ENCODE results near the gene RERE.

The RERE gene

DNA sequence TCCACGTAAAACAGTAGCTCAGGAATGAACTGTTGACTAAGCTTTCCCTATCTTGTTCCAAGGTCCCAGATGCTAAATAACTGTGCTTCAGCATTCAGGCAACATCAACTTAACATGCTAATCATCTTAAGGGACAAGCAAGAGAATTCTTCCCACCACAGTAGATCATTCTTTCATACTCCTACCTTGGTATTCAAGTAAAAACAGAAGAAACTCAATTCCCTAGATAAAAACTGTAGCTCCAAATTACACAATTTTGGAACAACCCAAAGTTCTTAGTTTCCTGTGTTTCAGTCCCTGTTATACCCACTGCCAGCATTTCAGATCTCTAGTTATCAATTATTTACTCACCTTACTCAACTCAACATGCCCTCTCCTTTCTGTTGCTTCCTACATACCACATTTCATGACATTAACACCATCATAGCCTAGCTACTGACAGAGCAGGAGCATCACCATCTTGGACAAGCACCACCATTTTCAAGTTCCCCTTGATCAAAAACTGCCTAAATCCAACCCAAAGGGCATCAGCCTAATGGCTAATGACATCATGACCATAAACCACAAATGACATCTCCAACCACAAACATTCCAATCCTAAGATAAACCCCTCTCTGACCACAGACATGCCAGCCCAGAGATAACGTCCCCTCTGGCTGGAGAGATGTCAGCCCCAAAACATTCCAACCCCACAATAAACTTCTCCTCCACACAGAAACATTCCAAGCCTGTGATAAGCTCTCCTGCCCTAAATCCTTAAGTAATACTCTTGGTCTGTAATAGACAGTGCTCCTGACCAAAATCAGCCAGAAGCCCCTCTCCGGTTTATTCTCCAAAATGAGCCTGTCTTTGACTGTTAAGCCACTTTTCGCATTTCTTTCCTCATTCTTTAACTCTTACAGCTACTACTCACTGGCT is 191.2 kb downstream of the RERE start (continued):
- TF ChIP-seq, protein P1, sequence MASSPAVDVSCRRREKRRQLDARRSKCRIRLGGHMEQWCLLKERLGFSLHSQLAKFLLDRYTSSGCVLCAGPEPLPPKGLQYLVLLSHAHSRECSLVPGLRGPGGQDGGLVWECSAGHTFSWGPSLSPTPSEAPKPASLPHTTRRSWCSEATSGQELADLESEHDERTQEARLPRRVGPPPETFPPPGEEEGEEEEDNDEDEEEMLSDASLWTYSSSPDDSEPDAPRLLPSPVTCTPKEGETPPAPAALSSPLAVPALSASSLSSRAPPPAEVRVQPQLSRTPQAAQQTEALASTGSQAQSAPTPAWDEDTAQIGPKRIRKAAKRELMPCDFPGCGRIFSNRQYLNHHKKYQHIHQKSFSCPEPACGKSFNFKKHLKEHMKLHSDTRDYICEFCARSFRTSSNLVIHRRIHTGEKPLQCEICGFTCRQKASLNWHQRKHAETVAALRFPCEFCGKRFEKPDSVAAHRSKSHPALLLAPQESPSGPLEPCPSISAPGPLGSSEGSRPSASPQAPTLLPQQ (tag by site-specific recombination; IDR thresholded peaks at IDR 0.05): peak; percentile 94
- peak; percentile 49; the same call in 1 of the 2 replicates for TF ChIP-seq ZNF146 (tag by site-specific recombination; IDR thresholded peaks at IDR 0.05)
- TF ChIP-seq GLI2 (tag by site-specific recombination; IDR thresholded peaks at IDR 0.05; ENCODE audit: borderline replicate concordance, low read depth): peak; percentile 71; the same call in 1 of the 2 replicates
- TF ChIP-seq ZNF654 (tag by site-specific recombination; IDR thresholded peaks at IDR 0.05; ENCODE audit: low read depth): no peak
- TF ChIP-seq ZNF548 (tag by site-specific recombination; IDR thresholded peaks at IDR 0.05): no peak
- TF ChIP-seq ZNF596 (tag by site-specific recombination; IDR thresholded peaks at IDR 0.05): no peak
- TF ChIP-seq ZNF501 (tag by site-specific recombination; IDR thresholded peaks at IDR 0.05): no peak
- TF ChIP-seq, protein P2, sequence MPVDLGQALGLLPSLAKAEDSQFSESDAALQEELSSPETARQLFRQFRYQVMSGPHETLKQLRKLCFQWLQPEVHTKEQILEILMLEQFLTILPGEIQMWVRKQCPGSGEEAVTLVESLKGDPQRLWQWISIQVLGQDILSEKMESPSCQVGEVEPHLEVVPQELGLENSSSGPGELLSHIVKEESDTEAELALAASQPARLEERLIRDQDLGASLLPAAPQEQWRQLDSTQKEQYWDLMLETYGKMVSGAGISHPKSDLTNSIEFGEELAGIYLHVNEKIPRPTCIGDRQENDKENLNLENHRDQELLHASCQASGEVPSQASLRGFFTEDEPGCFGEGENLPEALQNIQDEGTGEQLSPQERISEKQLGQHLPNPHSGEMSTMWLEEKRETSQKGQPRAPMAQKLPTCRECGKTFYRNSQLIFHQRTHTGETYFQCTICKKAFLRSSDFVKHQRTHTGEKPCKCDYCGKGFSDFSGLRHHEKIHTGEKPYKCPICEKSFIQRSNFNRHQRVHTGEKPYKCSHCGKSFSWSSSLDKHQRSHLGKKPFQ (tag by site-specific recombination; IDR thresholded peaks at IDR 0.05): 0 out of 2 replicates have a peak, but pooled peaks have one; percentile 12
- TF ChIP-seq ZEB2 (tag by site-specific recombination; IDR thresholded peaks at IDR 0.05): peak; percentile 99
- TF ChIP-seq ZNF843 (tag by site-specific recombination; IDR thresholded peaks at IDR 0.05): peak; percentile 98
- peak; percentile 79; the same call in 1 of the 2 replicates for TF ChIP-seq YY2 (tag by site-specific recombination; IDR thresholded peaks at IDR 0.05)
- TF ChIP-seq, protein P3, sequence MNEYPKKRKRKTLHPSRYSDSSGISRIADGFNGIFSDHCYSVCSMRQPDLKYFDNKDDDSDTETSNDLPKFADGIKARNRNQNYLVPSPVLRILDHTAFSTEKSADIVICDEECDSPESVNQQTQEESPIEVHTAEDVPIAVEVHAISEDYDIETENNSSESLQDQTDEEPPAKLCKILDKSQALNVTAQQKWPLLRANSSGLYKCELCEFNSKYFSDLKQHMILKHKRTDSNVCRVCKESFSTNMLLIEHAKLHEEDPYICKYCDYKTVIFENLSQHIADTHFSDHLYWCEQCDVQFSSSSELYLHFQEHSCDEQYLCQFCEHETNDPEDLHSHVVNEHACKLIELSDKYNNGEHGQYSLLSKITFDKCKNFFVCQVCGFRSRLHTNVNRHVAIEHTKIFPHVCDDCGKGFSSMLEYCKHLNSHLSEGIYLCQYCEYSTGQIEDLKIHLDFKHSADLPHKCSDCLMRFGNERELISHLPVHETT (tag by site-specific recombination; IDR thresholded peaks at IDR 0.05): peak; percentile 98
- TF ChIP-seq, protein P4, sequence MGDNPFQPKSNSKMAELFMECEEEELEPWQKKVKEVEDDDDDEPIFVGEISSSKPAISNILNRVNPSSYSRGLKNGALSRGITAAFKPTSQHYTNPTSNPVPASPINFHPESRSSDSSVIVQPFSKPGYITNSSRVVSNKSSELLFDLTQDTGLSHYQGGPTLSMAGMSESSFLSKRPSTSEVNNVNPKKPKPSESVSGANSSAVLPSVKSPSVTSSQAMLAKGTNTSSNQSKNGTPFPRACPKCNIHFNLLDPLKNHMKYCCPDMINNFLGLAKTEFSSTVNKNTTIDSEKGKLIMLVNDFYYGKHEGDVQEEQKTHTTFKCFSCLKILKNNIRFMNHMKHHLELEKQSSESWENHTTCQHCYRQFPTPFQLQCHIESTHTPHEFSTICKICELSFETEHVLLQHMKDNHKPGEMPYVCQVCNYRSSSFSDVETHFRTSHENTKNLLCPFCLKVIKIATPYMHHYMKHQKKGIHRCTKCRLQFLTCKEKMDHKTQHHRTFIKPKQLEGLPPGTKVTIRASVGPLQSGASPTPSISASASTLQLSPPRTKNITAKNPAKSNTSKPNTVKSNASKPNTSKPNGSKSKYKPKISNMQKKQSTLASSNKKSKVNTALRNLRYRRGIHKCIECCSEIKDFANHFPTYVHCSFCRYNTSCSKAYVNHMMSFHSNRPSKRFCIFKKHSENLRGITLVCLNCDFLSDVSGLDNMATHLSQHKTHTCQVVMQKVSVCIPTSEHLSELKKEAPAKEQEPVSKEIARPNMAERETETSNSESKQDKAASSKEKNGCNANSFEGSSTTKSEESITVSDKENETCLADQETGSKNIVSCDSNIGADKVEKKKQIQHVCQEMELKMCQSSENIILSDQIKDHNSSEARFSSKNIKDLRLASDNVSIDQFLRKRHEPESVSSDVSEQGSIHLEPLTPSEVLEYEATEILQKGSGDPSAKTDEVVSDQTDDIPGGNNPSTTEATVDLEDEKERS (tag by site-specific recombination; IDR thresholded peaks at IDR 0.05): peak; percentile 66; the same call in 1 of the 2 replicates
- TF ChIP-seq GLIS1 (tag by site-specific recombination; IDR thresholded peaks at IDR 0.05): 0 out of 2 replicates have a peak, but pooled peaks have one; percentile 36
- TF ChIP-seq ZNF214 (tag by site-specific recombination; IDR thresholded peaks at IDR 0.05; ENCODE audit: borderline replicate concordance): no peak
- peak; percentile 97 for TF ChIP-seq FEZF1 (tag by site-specific recombination; IDR thresholded peaks at IDR 0.05)
- no peak for TF ChIP-seq ZNF561 (tag by site-specific recombination; IDR thresholded peaks at IDR 0.05; ENCODE audit: borderline replicate concordance)
- TF ChIP-seq ZNF24 (tag by site-specific recombination; IDR thresholded peaks at IDR 0.05): peak; percentile 93
- TF ChIP-seq, protein P5, sequence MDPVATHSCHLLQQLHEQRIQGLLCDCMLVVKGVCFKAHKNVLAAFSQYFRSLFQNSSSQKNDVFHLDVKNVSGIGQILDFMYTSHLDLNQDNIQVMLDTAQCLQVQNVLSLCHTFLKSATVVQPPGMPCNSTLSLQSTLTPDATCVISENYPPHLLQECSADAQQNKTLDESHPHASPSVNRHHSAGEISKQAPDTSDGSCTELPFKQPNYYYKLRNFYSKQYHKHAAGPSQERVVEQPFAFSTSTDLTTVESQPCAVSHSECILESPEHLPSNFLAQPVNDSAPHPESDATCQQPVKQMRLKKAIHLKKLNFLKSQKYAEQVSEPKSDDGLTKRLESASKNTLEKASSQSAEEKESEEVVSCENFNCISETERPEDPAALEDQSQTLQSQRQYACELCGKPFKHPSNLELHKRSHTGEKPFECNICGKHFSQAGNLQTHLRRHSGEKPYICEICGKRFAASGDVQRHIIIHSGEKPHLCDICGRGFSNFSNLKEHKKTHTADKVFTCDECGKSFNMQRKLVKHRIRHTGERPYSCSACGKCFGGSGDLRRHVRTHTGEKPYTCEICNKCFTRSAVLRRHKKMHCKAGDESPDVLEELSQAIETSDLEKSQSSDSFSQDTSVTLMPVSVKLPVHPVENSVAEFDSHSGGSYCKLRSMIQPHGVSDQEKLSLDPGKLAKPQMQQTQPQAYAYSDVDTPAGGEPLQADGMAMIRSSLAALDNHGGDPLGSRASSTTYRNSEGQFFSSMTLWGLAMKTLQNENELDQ (tag by site-specific recombination; IDR thresholded peaks at IDR 0.05; ENCODE audit: low read depth): no peak
- no peak for TF ChIP-seq HOXC10 (CRISPR knock-in tag; IDR thresholded peaks at IDR 0.05)
- TF ChIP-seq MYNN (tag by site-specific recombination; IDR thresholded peaks at IDR 0.05; ENCODE audit: borderline replicate concordance): peak; percentile 48; the same call in 1 of the 2 replicates
- TF ChIP-seq ZNF707 (tag by site-specific recombination; IDR thresholded peaks at IDR 0.05): no peak
- TF ChIP-seq KLF16 (tag by site-specific recombination; IDR thresholded peaks at IDR 0.05): peak; percentile 93
- TF ChIP-seq ZNF623 (tag by site-specific recombination; IDR thresholded peaks at IDR 0.05): 0 out of 2 replicates have a peak, but pooled peaks have one; percentile 33
- TF ChIP-seq ZNF112 (tag by site-specific recombination; IDR thresholded peaks at IDR 0.05): no peak
- peak; percentile 99 for TF ChIP-seq SP7 (tag by site-specific recombination; IDR thresholded peaks at IDR 0.05)
- no peak for TF ChIP-seq ZNF248 (tag by site-specific recombination; IDR thresholded peaks at IDR 0.05)
- peak; percentile 80 for TF ChIP-seq OSR2 (tag by site-specific recombination; IDR thresholded peaks at IDR 0.05)

All from HEK293 (cell line).